ENCODE results near the gene MRPS34.
A peak's percentile ranks its signal among the peaks of the same experiment; 100 is the strongest.

GRCh38 chr16:1763521-1764511 lies 9.1 kb downstream of the MRPS34 start:
- peak in 1 of 6 experiments; percentile 10 for TF ChIP-seq CTCF (IDR thresholded peaks at IDR 0.05)
- no peak for TF ChIP-seq POLR2A (IDR thresholded peaks at IDR 0.05)
